IMR-90 (cell line): ENCODE measurements around the gene NAT10. TPM values are rescaled to one million over a fixed set of nuclear protein-coding genes. Genes with fewer than 3 reads are reported as not detected.

Experiments used
- ATAC-seq: fragments of 200-7000 bp; cut with Tn5 transposase; 2 replicates; pipeline ENCODE4 v1.9.1; 2020; ENCODE audit warnings: low read depth, mild to moderate bottlenecking, moderate library complexity
- BruUV-seq: library from RNA; stranded (reverse); fragments of 400-500 nt; replicated peaks from 2 replicates; lab custom pipeline; 2021; lab: Mats Ljungman, UMichigan
- CTCF ChIA-PET: fragments of 300-600 bp; formaldehyde crosslinking; extraction: SDS; loops from one replicate; lab custom pipeline; 2021; ENCODE audit warnings: antibody characterized with exemption; lab: Yijun Ruan, JAX
- POLR2A ChIA-PET: fragments of 300-600 bp; sonication (Branson Sonifier 250); formaldehyde crosslinking; loops from one replicate; lab custom pipeline; 2022; ENCODE audit warnings: antibody characterized with exemption; ENCODE audit not compliant: unreplicated experiment; lab: Charles Lee
- DNase-seq: peaks from one replicate; pipeline ENCODE4 v3.0.0; 2013
- H2AFZ ChIP-seq: replicated peaks from 2 replicates; pipeline ENCODE3; 2013; ENCODE audit warnings: low read length, mild to moderate bottlenecking; ENCODE audit not compliant: poor library complexity
- H2AK5ac ChIP-seq: 2 replicates; pipeline ENCODE4 v1.6.1; 2013; ENCODE audit warnings: low read depth, low read length, inconsistent platforms
- H2AK9ac ChIP-seq: replicated peaks from 2 replicates; pipeline ENCODE3; 2013; ENCODE audit warnings: mild to moderate bottlenecking, low read depth, low read length, moderate library complexity; ENCODE audit not compliant: poor library complexity
- H2BK120ac ChIP-seq: 2 replicates; pipeline ENCODE4 v1.6.1; 2013; ENCODE audit warnings: low read depth, low read length, inconsistent platforms
- H2BK15ac ChIP-seq: 3 replicates; pipeline ENCODE4 v1.6.1; 2013; ENCODE audit warnings: low read depth, low read length, inconsistent platforms
- H2BK20ac ChIP-seq: 2 replicates; pipeline ENCODE4 v1.6.1; 2013; ENCODE audit warnings: low read depth, mild to moderate bottlenecking, inconsistent platforms, low read length, moderate library complexity
- H2BK5ac ChIP-seq: 2 replicates; pipeline ENCODE4 v1.6.1; 2013; ENCODE audit warnings: mild to moderate bottlenecking, low read depth, low read length, inconsistent platforms; ENCODE audit not compliant: poor library complexity, severe bottlenecking
- H3K14ac ChIP-seq: replicated peaks from 2 replicates; pipeline ENCODE4 v1.6.1; 2013; ENCODE audit warnings: low read depth, low read length, inconsistent platforms
- H3K18ac ChIP-seq: 2 replicates; pipeline ENCODE4 v1.6.1; 2013; ENCODE audit warnings: low read depth, low read length, control low read depth
- H3K23ac ChIP-seq: 2 replicates; pipeline ENCODE4 v1.6.1; 2013; ENCODE audit warnings: low read depth, low read length, inconsistent platforms
- H3K27ac ChIP-seq: 2 replicates; pipeline ENCODE4 v1.5.1; 2013; ENCODE audit warnings: mild to moderate bottlenecking, control low read depth, low read length; ENCODE audit not compliant: insufficient read depth
- H3K27me3 ChIP-seq: 2 replicates; pipeline ENCODE4 v1.6.1; 2013; ENCODE audit warnings: low read length; ENCODE audit not compliant: control insufficient read depth, insufficient read depth
- H3K36me3 ChIP-seq: 2 replicates; pipeline ENCODE4 v1.6.1; 2013; ENCODE audit warnings: low read length, mixed read lengths; ENCODE audit not compliant: control insufficient read depth, insufficient read depth
- H3K4ac ChIP-seq: 2 replicates; pipeline ENCODE4 v1.6.1; 2013; ENCODE audit warnings: low read depth, low read length, inconsistent platforms
- H3K4me1 ChIP-seq: 2 replicates; pipeline ENCODE4 v1.6.1; 2013; ENCODE audit warnings: low read length, mixed read lengths; ENCODE audit not compliant: control insufficient read depth, insufficient read depth
- H3K4me2 ChIP-seq: 2 replicates; pipeline ENCODE4 v1.6.1; 2013; ENCODE audit warnings: low read depth, mild to moderate bottlenecking, control low read depth, low read length, moderate library complexity
- H3K4me3 ChIP-seq: 2 replicates; pipeline ENCODE4 v1.5.1; 2013; ENCODE audit warnings: low read depth, mild to moderate bottlenecking, control low read depth, low read length, moderate library complexity; ENCODE audit not compliant: insufficient read depth
- H3K56ac ChIP-seq: 2 replicates; pipeline ENCODE4 v1.6.1; 2013; ENCODE audit warnings: low read length, inconsistent platforms; ENCODE audit not compliant: insufficient read depth; ENCODE audit errors: extremely low read depth
- H3K79me1 ChIP-seq, 2 experiments: 2 replicates each; pipeline ENCODE4 v1.6.1; 2013; ENCODE audit warnings: low read length in 2 of 2, inconsistent platforms in 1 of 2, low read depth in 1 of 2
- H3K9ac ChIP-seq: 2 replicates; pipeline ENCODE4 v1.6.1; 2013; ENCODE audit warnings: low read depth, low read length, control low read depth
- H3K9me1 ChIP-seq: 2 replicates; pipeline ENCODE4 v1.6.1; 2013; ENCODE audit warnings: low read length, inconsistent platforms; ENCODE audit not compliant: insufficient read depth
- H3K9me3 ChIP-seq: 2 replicates; pipeline ENCODE4 v1.6.1; 2013; ENCODE audit warnings: low read length; ENCODE audit not compliant: control insufficient read depth, insufficient read depth
- H4K20me1 ChIP-seq: 2 replicates; pipeline ENCODE4 v1.6.1; 2013; ENCODE audit warnings: low read length, inconsistent platforms; ENCODE audit not compliant: insufficient read depth
- H4K5ac ChIP-seq: 2 replicates; pipeline ENCODE4 v1.6.1; 2013; ENCODE audit warnings: mild to moderate bottlenecking, low read depth, low read length, control low read depth
- H4K8ac ChIP-seq, 2 experiments: 2 replicates each; pipeline ENCODE4 v1.6.1; 2013; ENCODE audit warnings: low read depth in 2 of 2, low read length in 2 of 2, control low read depth in 1 of 2, inconsistent platforms in 1 of 2
- H4K91ac ChIP-seq: 2 replicates; pipeline ENCODE4 v1.6.1; 2013; ENCODE audit warnings: low read depth, low read length, inconsistent platforms; ENCODE audit not compliant: insufficient read depth
- CTCF ChIP-seq: conservative IDR thresholded peaks from 2 replicates; pipeline ENCODE4 v1.5.1; 2012; ENCODE audit warnings: mild to moderate bottlenecking, low read depth, low read length, improper control_type of control experiment
- FOS ChIP-seq: fragments of 150-350 bp; IDR thresholded peaks from 2 replicates; pipeline ENCODE4 v1.6.1; 2016; ENCODE audit warnings: low read depth, low read length
- MAZ ChIP-seq: IDR thresholded peaks from 2 replicates; pipeline ENCODE4 v1.6.1; 2012; ENCODE audit warnings: low read depth, mild to moderate bottlenecking, low read length, improper control_type of control experiment, moderate library complexity, borderline replicate concordance
- MXI1 ChIP-seq: IDR thresholded peaks from 2 replicates; pipeline ENCODE4 v1.6.1; 2012; ENCODE audit warnings: low read depth, mild to moderate bottlenecking, low read length, moderate library complexity, borderline replicate concordance
- NFE2L2 ChIP-seq: fragments of 150-350 bp; IDR thresholded peaks from 2 replicates; pipeline ENCODE4 v1.6.1; 2016; ENCODE audit warnings: low read depth, mild to moderate bottlenecking, low read length
- RAD21 ChIP-seq: IDR thresholded peaks from 2 replicates; pipeline ENCODE4 v1.6.1; 2012; ENCODE audit warnings: low read length, improper control_type of control experiment
- RCOR1 ChIP-seq: IDR thresholded peaks from 2 replicates; pipeline ENCODE4 v1.6.1; 2012; ENCODE audit warnings: mild to moderate bottlenecking, low read length, improper control_type of control experiment; ENCODE audit not compliant: insufficient replicate concordance
- SMC3 ChIP-seq: fragments of 150-350 bp; IDR thresholded peaks from 2 replicates; pipeline ENCODE4 v1.6.1; 2016; ENCODE audit warnings: low read depth, mild to moderate bottlenecking, antibody characterized with exemption, low read length, moderate library complexity
- WGBS, 2 experiments: methylation state at CpG; one replicate each; pipeline versions ENCODE4 v1.1.5 to v1.1.7; 2013; ENCODE audit warnings: missing lambda C conversion rate in 2 of 2; ENCODE audit not compliant: insufficient read length in 1 of 2; ENCODE audit errors: extremely low coverage in 2 of 2; 5-methylcytosine and 5-hydroxymethylcytosine counted together
- dilution Hi-C: fragments of 300-500 bp; cut with HindIII; formaldehyde crosslinking; loops from one replicate; pipeline ENCODE4 v1.14.3; 2018; ENCODE audit warnings: low sequenced_read_pairs; ENCODE audit not compliant: unreplicated experiment
- in situ Hi-C: fragments of 300-500 bp; cut with MboI; formaldehyde crosslinking; loops from 3 replicates; pipeline ENCODE4 v1.14.3; 2019; ENCODE audit warnings: low sequenced_read_pairs, inconsistent platforms, mixed read lengths
- intact Hi-C: fragments of 100-400 bp; cut with micrococcal nuclease; formaldehyde crosslinking; loops from 2 replicates; pipeline ENCODE4 v1.10.0; 2022
- polyA plus RNA-seq, 3 experiments: library from polyadenylated mRNA; depleted of rRNA; stranded (reverse); fragments of >200 nt; gene quantifications; 2 replicates each; pipeline ENCODE4 v1.2.3, GENCODE V29; 2012; ENCODE audit warnings: low replicate concordance in 1 of 3
- total RNA-seq: library from RNA; depleted of rRNA; stranded (reverse); fragments of >200 nt; gene quantifications from 2 replicates; pipeline ENCODE4 v1.2.3, GENCODE V29; 2012

The NAT10 gene
- total and polyA plus RNA-seq, 2 of the 4 experiments (the other 2 are of a cell fraction): 28.1 to 34.8 TPM

GRCh38 chr11:34191578-34191977 is 86.1 kb downstream of the NAT10 start:
- no peak overlapping the region for H4K8ac ChIP-seq
- H3K23ac ChIP-seq: no peak overlapping the region
- no peaks in the 10 kb centered on the region for H3K79me1 ChIP-seq
- H2BK120ac ChIP-seq: no peak overlapping the region
- ChIA-PET POLR2A (no interaction called here), CTCF (interaction anchor here (1.1 kb wide), 1 partner anchor 132 kb away, joined by 3 read pairs; no protein-coding TSS in a partner anchor)
- H4K20me1 ChIP-seq: no peaks in the 10 kb centered on the region
- no peak overlapping the region for H3K4ac ChIP-seq
- in situ Hi-C loops (no loop called here), dilution Hi-C loops (loop anchor here (25.0 kb wide), 1 partner anchor 146 kb away; no protein-coding TSS in a partner anchor), intact Hi-C loops (no loop called here)
- ATAC-seq (no peak), DNase-seq (no peak)
- no peak overlapping the region for H3K4me3 ChIP-seq
- no peak overlapping the region for H3K9ac ChIP-seq
- no TSS peak for BruUV-seq
- peaks cover 9% of the 10 kb centered on the region; the same call in 1 of the 2 replicates for H3K4me1 ChIP-seq
- H2AK9ac ChIP-seq: peak overlapping the region; percentile 69
- H3K4me2 ChIP-seq: no peak overlapping the region
- no peak overlapping the region for H2BK20ac ChIP-seq
- H3K18ac ChIP-seq: no peak overlapping the region
- WGBS, 2 experiments: 100% methylated on average over 1 of the region's 5 CpGs; no CpG with 5 or more reads in 1 of the 2 experiments
- H2AFZ ChIP-seq: no peak overlapping the region
- TF ChIP-seq NFE2L2 (no peak), MAZ (no peak), MXI1 (no peak), CTCF (no peak), RCOR1 (no peak), RAD21 (no peak), SMC3 (no peak), FOS (no peak)
- H2BK5ac ChIP-seq: no peak overlapping the region
- H2BK15ac ChIP-seq: no peak overlapping the region
- no peak overlapping the region for H2AK5ac ChIP-seq
- no peak overlapping the region for H3K27ac ChIP-seq
- peaks cover 18% of the 10 kb centered on the region for H3K9me1 ChIP-seq
- H4K5ac ChIP-seq: no peak overlapping the region
- H3K27me3 ChIP-seq: peaks cover 2% of the 10 kb centered on the region; the same call in 1 of the 2 replicates
- H3K9me3 ChIP-seq: no peaks in the 10 kb centered on the region
- H4K91ac ChIP-seq: no peak overlapping the region
- 0 out of 2 replicates have a peak overlapping the region, but pooled peaks have one; percentile 11 for H3K14ac ChIP-seq
- H3K56ac ChIP-seq: no peak overlapping the region
- no peaks in the 10 kb centered on the region for H3K36me3 ChIP-seq
